ENCODE measurements around the gene CTBP2. TPM values are rescaled to one million over a fixed set of nuclear protein-coding genes. Genes with fewer than 3 reads are reported as not detected.

The CTBP2 gene
- total RNA-seq, 2 donors from 2014 or later = 26.0 to 36.0 TPM

- no peaks in the 10 kb centered on the region for H3K27me3 ChIP-seq
- peak; percentile 38 for DNase-seq (ENCODE audit: low spot score)
- H3K9me3 ChIP-seq = no peaks in the 10 kb centered on the region
- H3K4me3 ChIP-seq = no peak overlapping the region
- TF ChIP-seq CTCF (IDR thresholded peaks at IDR 0.05) = no peak
- H3K4me1 ChIP-seq = no peaks in the 10 kb centered on the region
- H3K36me3 ChIP-seq = no peaks in the 10 kb centered on the region
- H3K27ac ChIP-seq = no peak overlapping the region
Measured at GRCh38 chr10:125177641-125178640, 17.6 kb upstream of the CTBP2 start.

DNA sequence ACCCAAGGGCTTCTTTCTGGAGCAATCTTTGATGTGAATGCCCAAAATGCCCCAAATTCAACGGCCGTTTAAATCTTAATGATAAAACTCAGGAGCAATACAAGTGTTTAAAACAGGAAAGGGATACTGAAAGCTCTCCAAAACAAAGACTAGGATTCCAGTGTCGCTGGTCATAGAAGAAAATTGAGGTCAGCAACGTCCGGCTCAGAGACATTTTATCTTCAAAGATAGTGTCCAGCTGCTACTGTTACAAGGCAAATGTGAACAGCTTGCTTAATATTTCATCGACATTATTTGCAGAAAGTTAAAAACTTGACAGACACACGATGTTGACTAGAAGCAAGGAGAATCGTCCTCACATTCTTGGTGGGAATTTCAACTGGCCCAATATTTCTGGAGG, 15.4 kb upstream of the CTBP2 start:
- no peak overlapping the region for H3K4me3 ChIP-seq
- TF ChIP-seq CTCF (IDR thresholded peaks at IDR 0.05) = no peak
- H3K4me1 ChIP-seq = no peaks in the 10 kb centered on the region
- H3K27me3 ChIP-seq = no peaks in the 10 kb centered on the region
- no peaks in the 10 kb centered on the region for H3K9me3 ChIP-seq
- peak; percentile 26 for DNase-seq (ENCODE audit: low spot score)
- no peak overlapping the region for H3K27ac ChIP-seq
- no peaks in the 10 kb centered on the region for H3K36me3 ChIP-seq

DNA sequence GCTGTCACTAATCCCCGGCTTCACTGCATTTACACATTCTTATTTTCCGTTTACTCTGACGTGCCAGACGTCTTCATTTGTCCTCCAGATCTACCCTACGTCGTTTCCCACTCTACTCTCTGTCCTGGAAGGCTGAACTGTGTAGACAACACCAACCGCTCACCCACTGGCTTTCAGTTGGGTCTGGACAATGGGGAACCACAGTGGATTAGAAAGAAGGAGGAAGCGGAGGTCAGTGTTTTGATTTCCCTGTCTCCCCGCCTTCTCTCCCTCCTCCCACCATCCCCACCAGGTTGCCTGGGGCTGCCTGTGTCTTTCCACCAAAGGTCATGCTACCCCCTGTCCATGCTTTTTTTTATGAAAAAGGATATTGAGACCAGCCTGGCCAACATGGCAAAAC, 14.0 kb upstream of the CTBP2 start:
- Histone ChIP-seq H3K9me3 (no peaks in the 10 kb centered on the region), H3K27me3 (no peaks in the 10 kb centered on the region), H3K4me3 (no peak overlapping the region), H3K4me1 (no peaks in the 10 kb centered on the region), H3K36me3 (no peaks in the 10 kb centered on the region), H3K27ac (no peak overlapping the region)
- peak; percentile 21 for DNase-seq (ENCODE audit: low spot score)
- no peak for TF ChIP-seq CTCF (IDR thresholded peaks at IDR 0.05)

GRCh38 chr10:125172694-125173093, 12.3 kb upstream of the CTBP2 start:
- H3K27ac ChIP-seq = no peak overlapping the region
- H3K9me3 ChIP-seq = no peaks in the 10 kb centered on the region
- DNase-seq (ENCODE audit: low spot score) = peak; percentile 5
- no peak for TF ChIP-seq CTCF (IDR thresholded peaks at IDR 0.05)
- H3K36me3 ChIP-seq = no peaks in the 10 kb centered on the region
- H3K27me3 ChIP-seq = no peaks in the 10 kb centered on the region
- no peaks in the 10 kb centered on the region for H3K4me1 ChIP-seq
- no peak overlapping the region for H3K4me3 ChIP-seq

DNA sequence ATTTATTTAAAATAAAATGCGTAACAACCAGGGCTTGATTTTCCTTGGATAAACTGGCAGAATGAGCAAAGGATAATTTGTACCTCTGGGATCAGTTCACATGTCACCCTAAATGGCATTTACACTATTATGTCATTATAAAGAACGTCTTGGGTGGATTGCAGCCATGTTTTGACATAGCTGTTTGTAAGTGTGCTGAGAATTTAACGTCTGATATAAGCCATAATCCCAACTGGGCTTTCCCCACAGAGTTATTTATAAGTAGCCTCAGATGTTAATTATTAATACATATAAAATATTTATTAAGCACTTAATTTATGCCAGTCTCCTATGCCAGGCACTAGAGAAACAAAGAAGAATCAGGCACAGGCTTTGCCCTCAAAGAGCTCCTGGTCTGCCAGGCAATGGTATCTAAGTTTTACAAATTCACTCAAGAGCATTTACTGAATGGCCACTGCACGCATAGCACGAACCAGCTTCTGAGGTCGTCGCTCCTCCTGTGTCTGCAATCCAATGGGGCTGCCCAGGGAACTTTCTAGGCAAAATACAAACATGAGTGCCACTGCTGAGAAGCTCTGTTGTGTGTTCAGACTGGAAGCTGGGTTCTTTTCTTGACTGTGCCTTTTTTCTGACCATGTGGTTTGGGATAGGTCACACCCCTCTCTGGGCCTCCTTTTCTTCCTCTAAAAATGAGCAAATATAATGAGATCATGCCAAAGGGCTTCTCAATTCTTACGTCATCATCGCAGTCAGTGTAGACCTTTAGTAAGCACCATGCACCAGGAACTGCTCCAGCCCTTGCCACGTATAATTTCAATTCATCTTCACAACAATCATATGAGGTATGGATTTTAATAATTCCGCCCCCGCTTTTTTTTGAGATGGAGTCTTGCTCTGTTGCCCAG, 11.3 kb upstream of the CTBP2 start:
- H3K4me1 ChIP-seq = no peaks in the 10 kb centered on the region
- peak; percentile 30 for DNase-seq (ENCODE audit: low spot score)

More for the DNA sequence above, 11.3 kb upstream of the CTBP2 start:
- Histone ChIP-seq H3K9me3 (no peaks in the 10 kb centered on the region), H3K36me3 (no peaks in the 10 kb centered on the region), H3K4me3 (no peak overlapping the region), H3K27ac (no peak overlapping the region), H3K27me3 (no peaks in the 10 kb centered on the region)
- TF ChIP-seq CTCF (IDR thresholded peaks at IDR 0.05) = no peak
